EH (cell line): ENCODE measurements around the gene PACSIN3.
"Not testable (repeated sequence)": the region's sequence is repeated elsewhere in the genome, so short reads cannot be mapped to it uniquely, and the experiment has no call there.

Experiments used
- DNase-seq: peaks from one replicate; pipeline ENCODE4 v3.0.0-alpha.2; 2015; ENCODE audit warnings: low read depth

The PACSIN3 gene

DNA sequence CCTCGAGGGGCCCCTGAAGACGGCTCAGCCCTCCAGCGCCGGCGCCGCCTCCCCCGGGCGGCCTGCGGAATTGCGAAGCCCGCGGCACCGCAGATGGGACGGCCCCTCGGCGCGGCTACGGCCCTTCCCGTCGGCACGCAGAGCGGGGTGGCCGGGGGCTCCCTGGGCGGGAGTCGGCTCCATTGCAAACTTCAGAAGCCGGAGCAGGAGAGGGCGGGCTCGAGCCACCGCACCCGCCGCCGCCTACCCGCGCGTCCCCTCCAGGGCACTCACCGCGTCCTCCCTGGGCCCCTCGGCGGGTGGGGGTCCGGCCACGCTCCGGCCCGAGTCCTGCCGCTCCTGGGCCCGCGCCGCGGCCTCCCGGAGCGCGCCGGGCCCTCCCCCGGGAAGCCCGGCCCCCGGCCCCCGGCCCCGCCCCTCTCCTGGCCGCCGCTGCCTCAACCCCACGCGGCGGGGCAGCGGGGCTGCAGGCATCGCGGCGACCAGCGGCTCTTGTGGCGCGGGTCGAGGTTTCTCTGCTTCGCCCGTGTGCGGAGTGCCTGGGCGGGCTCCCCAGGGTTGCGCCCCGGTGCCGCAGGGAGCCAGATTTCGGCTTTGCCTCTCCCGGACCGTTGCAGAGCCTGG is at the start of gene PACSIN3:
TSS of gene PACSIN3 (minus strand) at position 359 of the 624 bp plus-strand sequence. CDS start 3,707 bp downstream, outside the sequence.
- peak; percentile 62 for DNase-seq

DNA sequence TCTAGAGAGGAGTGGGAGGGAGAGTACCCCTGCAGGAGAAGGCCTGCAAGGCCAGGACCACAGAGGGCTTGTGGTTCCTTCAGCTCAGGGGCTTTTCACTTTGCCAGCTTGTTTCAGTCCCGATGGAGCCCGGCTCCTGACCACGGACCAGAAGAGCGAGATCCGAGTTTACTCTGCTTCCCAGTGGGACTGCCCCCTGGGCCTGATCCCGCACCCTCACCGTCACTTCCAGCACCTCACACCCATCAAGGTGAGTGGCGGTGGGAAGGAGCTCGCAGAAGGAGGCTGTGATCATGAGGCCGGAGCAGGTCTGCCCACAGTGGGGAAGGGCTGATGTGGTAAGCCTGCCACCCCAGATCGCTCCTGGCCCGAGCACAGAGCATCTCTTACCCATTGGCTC is 48.9 kb upstream of the PACSIN3 start:
- no peak for DNase-seq

DNA sequence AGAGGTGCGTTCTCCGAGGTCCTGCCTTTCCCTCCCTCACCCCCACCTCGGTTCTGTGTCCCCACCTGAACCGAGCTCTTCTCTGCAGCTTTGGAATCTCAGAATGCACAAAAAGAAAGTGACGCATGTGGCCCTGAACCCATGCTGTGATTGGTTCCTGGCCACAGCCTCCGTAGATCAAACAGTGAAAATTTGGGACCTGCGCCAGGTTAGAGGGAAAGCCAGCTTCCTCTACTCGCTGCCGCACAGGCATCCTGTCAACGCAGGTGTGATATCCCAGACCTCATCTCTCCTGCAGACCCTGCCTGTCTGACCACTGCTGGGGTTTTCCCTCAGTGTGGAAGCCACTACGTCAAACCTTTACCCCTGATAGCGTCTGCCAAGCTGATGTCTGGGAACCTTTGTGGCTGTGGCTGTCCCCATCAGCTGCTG is 48.5 kb upstream of the PACSIN3 start:
- DNase-seq, result no peak

DNA sequence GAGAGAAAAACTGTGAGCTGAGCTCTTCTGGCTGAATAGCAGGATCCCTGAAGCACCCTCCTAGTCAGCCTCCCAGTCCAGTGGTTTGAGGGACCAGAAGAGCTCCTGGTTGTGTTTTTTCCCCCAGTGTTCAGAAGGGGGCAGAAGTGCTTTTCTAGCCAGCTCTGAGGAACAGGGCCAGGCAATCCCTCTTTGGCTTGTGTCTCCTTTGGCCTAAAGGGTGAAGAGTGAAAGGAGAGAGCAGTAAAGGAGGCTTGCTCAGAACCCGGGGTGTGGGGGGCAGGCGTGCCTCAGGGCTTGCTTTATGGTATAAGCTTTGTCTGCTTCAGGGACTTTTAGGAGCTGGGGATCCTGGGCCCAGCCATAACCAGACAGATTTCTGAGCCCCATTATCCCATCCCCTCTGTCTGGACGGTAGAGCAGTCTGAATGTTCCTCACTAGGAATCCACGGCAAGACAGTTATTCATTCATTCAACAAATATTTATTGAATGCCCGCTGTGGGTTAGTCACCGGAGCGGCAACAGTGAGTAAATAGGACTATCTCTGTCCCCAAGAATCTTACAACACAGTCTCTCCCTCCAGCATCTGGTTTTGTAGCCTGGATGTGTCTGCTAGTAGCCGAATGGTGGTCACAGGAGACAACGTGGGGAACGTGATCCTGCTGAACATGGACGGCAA is 47.9 kb upstream of the PACSIN3 start:
- peak; percentile 90 for DNase-seq

DNA sequence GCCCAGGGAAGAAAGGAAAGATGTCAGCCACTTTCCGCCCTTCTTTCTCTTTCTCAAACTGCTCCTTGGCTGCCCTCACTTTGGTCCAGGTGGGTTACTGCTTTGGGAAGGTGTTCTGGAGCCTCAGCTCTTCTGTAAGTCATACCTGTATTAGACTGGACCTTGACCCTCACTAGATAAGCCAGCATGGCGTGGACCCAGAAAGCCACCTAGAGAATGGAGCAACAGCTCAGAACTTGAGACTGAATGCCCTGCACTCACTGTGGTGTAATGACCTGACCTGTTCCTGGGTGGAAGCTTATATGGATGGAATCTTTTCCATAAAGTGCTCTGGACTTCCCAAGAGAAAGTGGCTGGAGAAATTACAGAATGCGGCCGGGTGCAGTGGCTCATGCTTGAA is 46.8 kb upstream of the PACSIN3 start:
- no peak for DNase-seq

DNA sequence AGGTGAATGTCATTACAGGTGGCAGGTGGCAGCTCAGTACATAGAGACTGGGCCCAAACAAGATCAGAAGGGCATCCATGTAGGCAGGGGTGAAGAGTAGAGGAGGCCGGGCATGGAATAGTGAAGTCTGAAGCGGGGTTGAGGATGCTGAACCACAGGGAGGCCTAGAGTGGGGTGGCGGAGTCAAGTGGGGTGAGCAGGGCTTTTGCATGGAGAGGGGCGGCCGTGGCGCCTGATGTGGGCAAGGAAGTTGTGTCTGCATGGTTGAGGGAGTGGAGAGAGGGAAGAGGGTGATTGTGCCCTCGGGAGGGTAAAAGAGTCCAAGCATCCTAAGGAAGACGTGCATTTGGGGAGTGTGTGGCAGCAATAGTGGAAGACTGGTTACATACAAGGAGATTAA is 42.9 kb upstream of the PACSIN3 start:
- no peak for DNase-seq

DNA sequence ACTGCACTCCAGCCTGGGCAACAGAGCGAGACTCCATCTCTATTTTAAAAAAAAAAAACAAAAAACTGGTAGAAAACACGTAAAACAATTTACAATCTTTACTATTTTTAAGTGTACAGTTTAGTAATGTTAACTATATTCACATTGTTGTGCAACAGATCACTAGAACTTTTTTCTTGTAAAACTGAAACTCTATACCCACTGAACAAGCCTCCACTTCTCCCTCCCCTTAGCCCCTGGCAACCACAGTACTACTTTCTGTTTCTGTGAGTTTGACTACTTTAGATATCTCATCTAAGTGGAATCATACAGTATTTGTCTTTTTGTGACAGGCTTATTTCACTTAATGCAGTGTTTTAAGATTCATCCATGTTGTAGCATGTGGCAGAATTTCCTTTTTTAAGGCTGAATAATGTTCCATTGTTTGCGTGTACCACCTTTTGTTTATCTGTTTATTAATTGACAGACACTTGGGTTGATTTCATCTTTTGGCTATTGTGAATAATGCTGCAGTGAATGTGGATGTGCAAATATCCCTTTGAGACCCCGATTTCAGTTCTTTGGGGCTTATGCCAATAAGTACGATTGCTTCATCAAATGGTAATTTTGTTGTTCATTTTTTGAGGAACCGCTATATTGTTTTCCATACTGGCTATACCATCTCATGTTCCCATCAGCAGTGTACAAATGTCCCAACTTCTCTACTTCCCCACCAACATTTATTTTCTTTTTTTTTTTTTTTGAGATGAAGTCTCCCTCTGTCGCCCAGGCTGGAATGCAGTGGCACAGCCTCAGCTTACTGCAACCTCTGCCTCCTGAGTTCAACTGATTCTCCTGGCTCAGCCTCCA is 39.5 kb upstream of the PACSIN3 start:
- DNase-seq, result peak; percentile 44

DNA sequence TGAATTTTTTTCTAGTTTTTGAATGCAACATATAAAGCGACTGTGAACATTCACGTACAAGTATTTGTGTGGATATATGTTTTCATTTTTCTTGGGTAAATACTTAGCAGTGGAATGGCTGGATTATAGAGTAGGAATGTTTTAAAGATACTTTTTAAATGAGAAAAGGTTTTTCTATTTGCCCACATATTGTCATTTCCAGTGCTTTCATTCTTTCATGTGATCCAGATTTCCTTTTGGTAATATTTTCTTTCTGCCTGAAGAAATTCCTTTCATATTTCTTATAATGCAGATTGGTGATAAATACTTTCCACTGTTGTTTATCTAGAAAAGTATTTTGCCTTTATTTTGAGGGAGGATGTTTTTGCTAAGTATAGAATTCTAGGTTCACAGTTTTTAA is 36.5 kb upstream of the PACSIN3 start:
- peak; percentile 20 for DNase-seq

DNA sequence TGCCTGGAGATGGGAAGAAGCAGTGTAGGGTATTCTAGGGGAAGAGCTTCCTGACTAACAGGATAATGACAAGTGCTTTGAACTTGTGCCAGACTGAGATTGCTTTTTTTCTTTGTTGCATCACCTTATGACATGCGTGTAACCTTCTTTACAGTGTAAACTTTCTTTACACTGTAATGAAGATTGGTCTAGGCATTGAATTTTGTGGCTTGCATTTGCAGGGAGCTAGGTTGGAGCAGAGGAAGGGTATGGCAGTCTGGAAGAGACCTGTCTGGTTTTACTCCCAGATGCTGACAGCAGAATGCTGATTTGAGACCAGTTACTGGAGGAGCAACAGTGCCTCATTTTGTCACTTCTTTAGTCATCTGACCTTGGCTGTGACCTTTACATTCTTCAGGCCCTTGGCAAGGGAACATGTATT is 34.2 kb upstream of the PACSIN3 start:
- peak; percentile 80 for DNase-seq

DNA sequence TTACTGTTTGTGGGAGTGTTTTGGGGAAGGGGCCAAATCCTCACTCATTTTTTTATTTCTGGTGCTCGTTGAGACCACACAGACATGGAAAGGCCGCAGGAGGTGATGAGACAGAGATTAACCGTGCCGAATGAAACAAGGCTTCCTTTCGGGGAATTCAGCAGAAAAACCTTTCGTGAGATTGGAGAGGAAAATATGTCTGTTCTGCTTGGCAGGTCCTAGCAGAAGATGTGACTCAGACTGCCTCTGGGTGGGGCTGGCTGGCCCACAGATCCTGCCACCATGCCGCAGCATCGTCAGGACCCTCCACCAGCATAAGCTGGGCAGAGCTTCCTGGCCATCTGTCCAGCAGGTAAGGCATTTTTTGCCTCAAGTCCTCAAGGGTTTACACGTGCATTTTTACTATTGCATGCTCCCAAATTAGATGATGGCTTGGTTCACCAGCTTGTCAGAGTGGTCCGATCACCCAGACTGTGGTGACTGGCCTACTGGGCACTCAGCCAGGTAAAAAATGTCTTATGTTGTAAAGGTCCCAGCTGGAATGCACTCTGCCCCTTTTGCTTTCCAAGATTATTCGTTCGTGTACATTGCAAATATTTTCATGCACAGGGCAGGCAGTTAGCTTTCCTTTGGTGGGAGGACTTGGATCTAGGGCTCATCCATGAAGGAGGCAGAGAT is 30.0 kb upstream of the PACSIN3 start:
- DNase-seq, result peak; percentile 94

DNA sequence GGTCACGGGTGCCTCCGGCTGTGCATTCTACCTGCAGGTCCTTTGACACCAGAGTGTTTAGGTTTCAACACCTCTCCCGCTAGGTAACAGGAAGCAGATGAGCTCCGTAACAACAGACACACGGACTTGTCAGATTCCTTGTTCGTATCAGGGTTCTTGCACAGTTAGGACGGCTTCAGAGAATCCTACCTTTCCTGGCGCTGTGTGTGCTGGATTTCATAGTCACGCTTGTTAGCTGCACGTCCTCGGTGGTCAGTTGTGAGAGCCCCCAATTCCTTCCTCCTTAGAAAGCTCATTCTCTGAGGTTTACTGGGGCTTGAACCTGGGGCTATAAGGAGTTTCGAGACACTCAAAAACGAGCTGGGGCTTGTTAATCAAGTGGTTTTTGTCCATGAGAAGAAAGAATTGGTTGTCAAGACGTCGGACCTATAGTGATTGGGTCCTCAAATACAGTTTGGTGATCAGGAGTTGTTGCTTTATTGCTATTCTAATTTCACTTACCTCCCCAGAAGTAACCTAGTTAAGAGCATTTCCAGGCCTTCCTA is 29.2 kb upstream of the PACSIN3 start:
- no peak for DNase-seq

DNA sequence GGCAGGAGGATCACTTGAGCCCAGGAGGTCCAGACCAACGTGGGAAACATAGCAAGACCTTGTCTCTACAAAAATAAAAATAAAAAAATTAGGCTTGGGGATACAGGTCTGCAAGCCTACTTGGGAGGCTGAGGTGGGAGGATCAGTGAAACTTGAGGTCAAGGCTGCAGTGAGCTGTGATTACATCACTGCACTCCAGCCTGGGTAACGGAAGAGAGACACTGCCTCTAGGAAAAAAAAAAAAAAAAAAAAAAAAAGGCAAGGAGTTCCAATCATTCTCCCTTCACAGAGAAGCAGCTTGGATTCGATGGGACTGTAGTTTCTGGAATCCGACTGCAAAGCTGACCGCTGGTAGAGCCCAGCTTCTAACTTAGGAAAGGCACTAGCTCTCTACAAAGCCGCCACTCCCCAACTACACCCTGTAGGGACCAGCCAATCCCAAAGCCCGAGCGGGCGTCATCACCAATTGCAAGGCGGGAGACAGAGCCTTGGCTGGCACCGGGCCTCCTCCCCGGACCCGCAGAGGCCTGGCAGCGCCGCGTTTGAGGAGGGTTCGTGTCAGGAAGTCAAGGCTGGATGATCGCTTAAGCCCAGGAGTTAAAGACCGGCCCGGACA is 27.8 kb upstream of the PACSIN3 start:
- DNase-seq, result peak; percentile 92

DNA sequence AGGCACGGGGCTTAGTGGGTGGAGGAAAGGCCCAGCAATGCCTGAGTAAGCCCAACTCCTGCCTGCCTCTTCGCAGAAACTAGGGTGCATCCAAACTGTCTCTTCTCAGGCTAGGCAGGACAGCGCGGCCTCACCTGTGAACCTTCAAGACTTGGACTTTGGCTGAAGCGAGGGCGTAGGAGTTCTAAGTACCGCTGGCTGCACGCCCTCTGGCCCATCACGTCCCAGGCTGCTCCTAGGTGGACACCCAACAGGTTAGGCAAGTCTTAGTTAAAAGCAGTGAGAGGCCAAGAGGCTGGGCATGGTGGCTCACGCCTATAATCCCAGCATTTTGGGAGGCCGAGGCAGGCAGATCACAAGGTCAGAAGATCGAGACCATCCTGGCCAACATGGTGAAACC is 26.7 kb upstream of the PACSIN3 start:
- no peak for DNase-seq

DNA sequence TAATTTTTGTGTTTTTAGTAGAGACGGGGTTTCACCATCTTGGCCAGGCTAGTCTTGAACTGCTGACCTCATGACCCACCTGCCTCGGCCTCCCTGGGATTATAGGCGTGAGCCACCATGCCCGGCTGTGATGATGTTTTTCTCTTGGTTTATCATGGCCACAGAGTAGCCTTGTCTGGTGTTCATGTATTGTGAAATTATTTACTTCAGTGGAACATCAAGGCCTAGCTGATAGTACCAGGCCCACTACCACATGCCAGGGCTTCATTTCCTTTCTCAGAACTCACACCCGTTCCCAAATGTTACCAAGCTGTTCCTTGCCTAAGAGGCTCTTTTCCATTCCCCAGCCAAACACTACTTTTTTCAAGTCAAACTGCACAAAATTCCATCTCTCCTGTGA is 22.4 kb upstream of the PACSIN3 start:
- no peak for DNase-seq

DNA sequence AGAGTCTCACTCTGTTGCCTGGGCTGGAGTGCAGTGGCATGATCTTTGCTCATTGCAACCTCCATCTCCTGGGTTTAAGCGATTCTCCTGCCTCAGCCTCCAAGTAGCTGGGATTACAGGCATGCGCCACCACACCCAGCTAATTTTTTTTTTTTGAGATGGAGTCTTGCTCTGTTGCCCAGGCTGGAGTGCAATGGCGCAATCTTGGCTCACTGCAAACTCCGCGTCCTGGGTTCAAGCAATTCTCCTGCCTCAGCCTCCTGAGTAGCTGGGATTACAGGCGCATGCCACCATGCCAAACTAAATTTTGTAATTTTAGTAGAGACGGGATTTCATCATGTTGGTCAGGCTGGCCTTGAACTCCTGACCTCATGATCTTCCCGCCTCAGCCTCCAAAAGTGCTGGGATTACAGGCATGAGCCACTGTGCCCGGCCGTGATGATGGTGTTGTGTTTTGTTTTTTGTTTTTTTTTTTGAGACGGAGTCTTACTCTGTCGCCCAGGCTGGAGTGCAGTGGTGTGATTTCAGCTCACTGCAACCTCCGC is 21.8 kb upstream of the PACSIN3 start:
- not testable (repeated sequence) for DNase-seq

DNA sequence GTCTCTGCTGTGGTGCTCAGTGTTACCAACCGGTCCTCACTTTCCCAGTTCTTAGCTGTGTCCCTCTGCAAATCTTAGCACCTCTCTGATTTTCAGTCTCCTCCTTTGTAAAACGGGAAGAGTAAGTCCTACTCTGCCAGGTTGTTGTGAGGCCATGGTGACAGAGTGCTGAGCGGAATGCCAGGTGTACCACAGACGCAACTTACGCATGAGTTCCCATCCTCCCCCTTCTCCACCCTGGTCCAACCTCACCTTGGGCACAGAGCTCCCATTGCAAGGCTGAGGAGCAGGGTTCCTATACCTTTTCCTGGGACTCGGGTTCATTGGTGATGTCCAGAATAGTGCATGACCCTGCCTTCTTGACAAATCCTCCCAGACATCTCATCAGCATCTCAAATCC is 21.2 kb upstream of the PACSIN3 start:
- DNase-seq, result no peak

DNA sequence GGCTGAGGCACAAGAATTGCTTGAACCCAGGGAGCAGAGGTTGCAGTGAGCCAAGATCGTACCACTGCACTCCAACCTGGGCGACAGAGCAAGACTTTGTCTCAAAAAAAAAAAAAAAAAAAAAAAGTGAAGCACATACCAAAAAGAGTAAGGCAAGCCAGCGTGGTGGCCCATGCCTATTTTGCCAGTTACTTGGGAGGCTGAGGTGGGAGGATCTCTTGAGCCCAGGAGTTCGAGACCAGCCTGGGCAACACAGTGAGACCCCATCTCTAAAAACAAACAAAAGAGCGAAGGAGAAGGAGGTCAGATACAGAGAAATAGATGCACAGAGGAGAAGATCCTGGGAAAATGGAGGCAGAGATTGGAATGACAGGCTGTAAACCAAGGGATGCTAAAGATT is 20.3 kb upstream of the PACSIN3 start:
- not testable (repeated sequence) for DNase-seq

DNA sequence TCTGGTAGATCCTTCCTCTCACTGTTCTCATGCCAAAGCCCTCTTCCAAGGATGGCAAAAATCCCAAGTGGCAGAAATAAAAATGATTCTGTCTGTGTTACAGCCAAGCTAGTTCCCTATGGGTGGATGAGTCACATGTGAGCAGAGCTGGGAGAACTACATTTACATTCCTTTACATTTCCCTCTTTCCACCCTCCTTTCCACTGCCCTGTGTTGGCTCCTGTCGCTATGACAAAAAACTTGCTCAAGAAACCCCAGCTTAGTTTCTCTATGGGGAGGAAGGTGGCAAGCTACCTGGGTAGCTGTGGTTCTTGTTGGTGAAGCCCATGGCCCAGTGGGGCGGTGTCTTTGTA is 18.4 kb upstream of the PACSIN3 start:
- DNase-seq, result peak; percentile 83

DNA sequence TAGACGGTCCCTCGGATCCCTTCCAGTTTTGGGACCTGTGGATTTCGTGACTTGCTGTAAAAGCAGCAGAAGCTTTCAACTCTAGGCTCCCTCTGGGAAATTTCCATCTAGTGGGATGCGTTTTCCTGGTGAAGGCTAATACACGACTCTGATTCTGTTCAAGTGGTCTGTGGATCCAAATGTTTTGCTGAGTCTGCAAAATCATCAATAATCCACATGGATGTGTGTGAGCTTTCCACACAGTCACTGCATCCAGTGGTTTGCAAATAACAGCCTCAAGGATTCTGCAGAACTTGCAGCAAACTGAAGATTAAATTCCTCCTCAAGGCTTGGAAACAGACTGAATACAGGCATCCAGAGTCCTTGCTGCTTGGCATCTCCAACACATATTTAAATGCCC is 16.3 kb upstream of the PACSIN3 start:
- DNase-seq, result no peak

DNA sequence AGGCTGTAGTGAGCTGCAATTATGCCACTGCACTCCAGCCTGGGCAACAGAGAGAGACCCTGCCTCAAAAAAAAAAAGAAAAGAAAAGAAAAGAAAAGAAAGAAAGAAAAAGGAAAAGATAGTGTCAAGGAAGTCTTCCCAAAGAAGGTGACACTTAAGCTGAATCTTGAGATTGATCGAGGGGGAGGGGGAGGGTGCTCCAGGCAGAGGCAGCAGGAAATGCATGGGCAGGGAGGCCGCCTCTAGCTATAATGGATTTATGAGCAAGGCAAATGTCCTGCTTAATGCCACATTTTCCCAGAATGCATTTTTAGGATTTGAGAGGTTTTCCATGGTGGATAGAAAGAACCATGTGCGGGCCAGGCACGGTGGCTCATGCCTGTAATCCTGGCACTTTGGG is 14.8 kb upstream of the PACSIN3 start:
- DNase-seq, result no peak

DNA sequence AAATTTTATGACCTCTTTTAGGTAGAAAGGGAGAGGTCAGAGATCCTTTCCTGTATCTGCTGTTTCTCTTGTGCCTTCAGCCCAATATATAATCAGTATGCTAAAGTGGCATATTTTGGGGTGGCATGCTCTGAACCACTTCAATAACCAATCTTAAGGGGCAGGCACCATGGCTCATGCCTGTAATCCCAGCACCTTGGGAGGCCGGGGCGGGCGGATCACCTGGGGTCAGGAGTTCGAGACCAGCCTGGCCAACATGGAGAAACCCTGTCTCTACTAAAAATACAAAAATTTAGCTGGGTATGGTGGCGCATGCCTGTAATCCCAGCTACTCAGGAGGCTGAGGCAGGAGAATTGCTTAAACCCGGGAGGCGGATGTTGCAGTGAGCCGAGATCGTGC is 11.9 kb upstream of the PACSIN3 start:
- DNase-seq, result not testable (repeated sequence)
